Measurements from ENCODE around the gene HOXA1.

The HOXA1 gene

GRCh38 chr7:27113991-27114769 lies 18.4 kb upstream of the HOXA1 start:
- no peak for TF ChIP-seq MAX (IDR thresholded peaks at IDR 0.05)
- no peak for TF ChIP-seq CEBPB (IDR thresholded peaks at IDR 0.05)
- TF ChIP-seq TCF12 (IDR thresholded peaks at IDR 0.05; ENCODE audit: low read depth) = no peak
- no peak for TF ChIP-seq YY1 (IDR thresholded peaks at IDR 0.05; ENCODE audit: low read depth)
- no peak for TF ChIP-seq TAF1 (IDR thresholded peaks at IDR 0.05; ENCODE audit: low read depth)
- no peak for TF ChIP-seq FOXM1 (IDR thresholded peaks at IDR 0.05; ENCODE audit: borderline replicate concordance, low read depth)
- no peak for TF ChIP-seq CREB1 (IDR thresholded peaks at IDR 0.05; ENCODE audit: low read depth)
- TF ChIP-seq REST (IDR thresholded peaks at IDR 0.05; ENCODE audit: low read depth) = no peak
- no peak for TF ChIP-seq NFIC (IDR thresholded peaks at IDR 0.05)
- TF ChIP-seq RAD21 (IDR thresholded peaks at IDR 0.05; ENCODE audit: low read depth) = no peak

GRCh38 chr7:27112955-27113949 lies 17.5 kb upstream of the HOXA1 start:
- TF ChIP-seq EP300 (IDR thresholded peaks at IDR 0.05; ENCODE audit: borderline replicate concordance) (no peak), ZBTB7A (IDR thresholded peaks at IDR 0.05; ENCODE audit: low read depth) (no peak), TCF12 (IDR thresholded peaks at IDR 0.05; ENCODE audit: low read depth) (no peak)

- TF ChIP-seq REST (IDR thresholded peaks at IDR 0.05; ENCODE audit: low read depth) (no peak), TCF12 (IDR thresholded peaks at IDR 0.05; ENCODE audit: low read depth) (no peak), TAF1 (IDR thresholded peaks at IDR 0.05; ENCODE audit: low read depth) (no peak), FOXM1 (IDR thresholded peaks at IDR 0.05; ENCODE audit: borderline replicate concordance, low read depth) (no peak), ZBTB7A (IDR thresholded peaks at IDR 0.05; ENCODE audit: low read depth) (no peak), TEAD4 (IDR thresholded peaks at IDR 0.05) (no peak), CREB1 (IDR thresholded peaks at IDR 0.05; ENCODE audit: low read depth) (no peak), EGR1 (IDR thresholded peaks at IDR 0.05) (no peak), MAX (IDR thresholded peaks at IDR 0.05) (no peak), USF1 (IDR thresholded peaks at IDR 0.05) (no peak), EP300 (IDR thresholded peaks at IDR 0.05; ENCODE audit: borderline replicate concordance) (no peak)
Measured at GRCh38 chr7:27112361-27112760, 16.6 kb upstream of the HOXA1 start.

GRCh38 chr7:27111751-27112277 lies 16.0 kb upstream of the HOXA1 start:
- TF ChIP-seq TCF12 (IDR thresholded peaks at IDR 0.05; ENCODE audit: low read depth) (no peak), NFIC (IDR thresholded peaks at IDR 0.05) (no peak), USF1 (IDR thresholded peaks at IDR 0.05) (no peak), MAX (IDR thresholded peaks at IDR 0.05) (no peak), TAF1 (IDR thresholded peaks at IDR 0.05; ENCODE audit: low read depth) (no peak)

GRCh38 chr7:27111042-27111750 lies 15.4 kb upstream of the HOXA1 start:
- TF ChIP-seq CEBPB (IDR thresholded peaks at IDR 0.05) (no peak), CREB1 (IDR thresholded peaks at IDR 0.05; ENCODE audit: low read depth) (no peak), FOXM1 (IDR thresholded peaks at IDR 0.05; ENCODE audit: borderline replicate concordance, low read depth) (no peak), RAD21 (IDR thresholded peaks at IDR 0.05; ENCODE audit: low read depth) (no peak)

Measured in Ishikawa (cell line).